Measurements from ENCODE around the gene CRYM. TPM values are rescaled to one million over a fixed set of nuclear protein-coding genes. Genes with fewer than 3 reads are reported as not detected.

CRYM gene
- total RNA-seq, 1 donor from 2014 or later: 4.2 TPM

GRCh38 chr16:21285314-21285713 lies 7.2 kb upstream of the CRYM start:
- no peak for TF ChIP-seq CTCF (IDR thresholded peaks at IDR 0.05)
- CTCF ChIA-PET: interaction anchor here (0.8 kb wide), 1 partner anchor 15 kb away, joined by 3 read pairs; no protein-coding TSS in a partner anchor

GRCh38 chr16:21284414-21284813 lies 6.3 kb upstream of the CRYM start:
- ATAC-seq (ENCODE audit: low read depth) (no peak), DNase-seq (no peak)
- Mint-ChIP-seq H3K27me3 (peaks cover 20% of the 10 kb centered on the region), H3K27ac (no peak overlapping the region), H3K4me3 (peak overlapping the region; percentile 75), H3K4me1 (peaks cover 11% of the 10 kb centered on the region), H3K36me3 (ENCODE audit: low read depth) (no peaks in the 10 kb centered on the region), H3K9me3 (peaks cover 11% of the 10 kb centered on the region)
- ChIA-PET POLR2A (interaction anchor here (1.0 kb wide), 1 partner anchor 11 kb away, joined by 3 read pairs; no protein-coding TSS in a partner anchor), CTCF (interaction anchor here (0.6 kb wide), 1 partner anchor 96 kb away, joined by 3 read pairs; no protein-coding TSS in a partner anchor)
- intact Hi-C loops (cut with micrococcal nuclease): loop anchor here (10.0 kb wide), 1 partner anchor 50 kb away; no protein-coding TSS in a partner anchor
- TF ChIP-seq CTCF (IDR thresholded peaks at IDR 0.05): no peak

More at GRCh38 chr16:21285314-21285713, 7.2 kb upstream of the CRYM start:
- POLR2A ChIA-PET: no interaction called here
- Mint-ChIP-seq H3K4me3 (no peak overlapping the region), H3K27me3 (peaks cover 19% of the 10 kb centered on the region), H3K4me1 (peaks cover 11% of the 10 kb centered on the region), H3K27ac (no peak overlapping the region), H3K9me3 (peaks cover 11% of the 10 kb centered on the region), H3K36me3 (ENCODE audit: low read depth) (no peaks in the 10 kb centered on the region)
- DNase-seq (no peak), ATAC-seq (ENCODE audit: low read depth) (no peak)
- intact Hi-C loops (cut with micrococcal nuclease): loop anchor here (10.0 kb wide), 1 partner anchor 49 kb away; no protein-coding TSS in a partner anchor

- peak; percentile 94 for ATAC-seq (ENCODE audit: low read depth)
- Mint-ChIP-seq H3K4me3 (peak overlapping the region; percentile 80), H3K9me3 (peaks cover 9% of the 10 kb centered on the region), H3K4me1 (peaks cover 12% of the 10 kb centered on the region), H3K27ac (no peak overlapping the region), H3K27me3 (peaks cover 22% of the 10 kb centered on the region), H3K36me3 (ENCODE audit: low read depth) (no peaks in the 10 kb centered on the region)
- TF ChIP-seq CTCF (IDR thresholded peaks at IDR 0.05): no peak
- POLR2A ChIA-PET: interaction anchor here (1.0 kb wide), 1 partner anchor 10 kb away, joined by 3 read pairs; no protein-coding TSS in a partner anchor
- DNase-seq: peak; percentile 51
- intact Hi-C loops (cut with micrococcal nuclease): loop anchor here (10.0 kb wide), 1 partner anchor 51 kb away; no protein-coding TSS in a partner anchor
- CTCF ChIA-PET: interaction anchor here (0.6 to 0.7 kb wide), 2 partner anchors 18 to 95 kb away, joined by 3 read pairs; no protein-coding TSS in a partner anchor
Observed at GRCh38 chr16:21283521-21284289, 5.6 kb upstream of the CRYM start.

GRCh38 chr16:21281698-21282389 lies 3.8 kb upstream of the CRYM start:
- TF ChIP-seq CTCF (IDR thresholded peaks at IDR 0.05): no peak
- POLR2A ChIA-PET: no interaction called here
- DNase-seq (no peak), ATAC-seq (ENCODE audit: low read depth) (no peak)
- Mint-ChIP-seq H3K27ac (no peak overlapping the region), H3K27me3 (peaks cover 14% of the 10 kb centered on the region), H3K9me3 (peaks cover 8% of the 10 kb centered on the region), H3K36me3 (ENCODE audit: low read depth) (no peaks in the 10 kb centered on the region), H3K4me3 (no peak overlapping the region), H3K4me1 (peaks cover 29% of the 10 kb centered on the region)
- intact Hi-C loops (cut with micrococcal nuclease): loop anchor here (10.0 kb wide), 1 partner anchor 53 kb away; no protein-coding TSS in a partner anchor
- CTCF ChIA-PET: interaction anchor here (1.3 kb wide), 1 partner anchor 93 kb away, joined by 3 read pairs; no protein-coding TSS in a partner anchor
